Naive B cell (primary cell): ENCODE data around the gene SPATA7. TPM values are rescaled to one million over a fixed set of nuclear protein-coding genes. Genes with fewer than 3 reads are reported as not detected.
A peak's percentile ranks its signal among the peaks of the same experiment; 100 is the strongest.

Experiments used
- ATAC-seq, 2 donors: fragments of 150-1000 bp; cut with Tn5 transposase; 2 replicates each; pipeline ENCODE4 v1.10.0; 2021; ENCODE audit warnings: low read depth in 2 of 2, mild to moderate bottlenecking in 2 of 2, moderate library complexity in 2 of 2
- DNase-seq: peaks from one replicate; pipeline ENCODE4 v3.0.0; 2022
- H3K27ac Mint-ChIP-seq, 6 donors: one replicate each; pipeline ENCODE4 v1.8.0; 2020 to 2022; ENCODE audit warnings: mild to moderate bottlenecking in 6 of 6, mixed read lengths in 6 of 6, moderate library complexity in 5 of 6, inconsistent platforms in 2 of 6
- H3K27me3 Mint-ChIP-seq, 3 donors: one replicate each; pipeline ENCODE4 v1.8.0; 2021 to 2022; ENCODE audit warnings: mixed read lengths in 3 of 3, mild to moderate bottlenecking in 1 of 3
- H3K36me3 Mint-ChIP-seq, 2 donors: one replicate each; pipeline ENCODE4 v1.8.0; 2020 to 2022; ENCODE audit warnings: mixed read lengths in 2 of 2, inconsistent platforms in 1 of 2, mild to moderate bottlenecking in 1 of 2
- H3K4me1 Mint-ChIP-seq, 3 donors: one replicate each; pipeline ENCODE4 v1.8.0; 2020 to 2022; ENCODE audit warnings: mixed read lengths in 3 of 3, inconsistent platforms in 1 of 3, mild to moderate bottlenecking in 1 of 3, moderate library complexity in 1 of 3
- H3K4me3 Mint-ChIP-seq, 8 donors: one replicate each; pipeline ENCODE4 v1.8.0; 2020 to 2022; ENCODE audit warnings: mild to moderate bottlenecking in 8 of 8, mixed read lengths in 8 of 8, moderate library complexity in 8 of 8, inconsistent platforms in 2 of 8
- H3K9me3 Mint-ChIP-seq, 7 donors: one replicate each; pipeline ENCODE4 v1.8.0; 2020 to 2022; ENCODE audit warnings: mixed read lengths in 7 of 7, mild to moderate bottlenecking in 5 of 7, inconsistent platforms in 2 of 7, moderate library complexity in 1 of 7
- polyA plus RNA-seq, 6 donors: library from polyadenylated mRNA; unstranded; fragments of 300-500 nt; fragmentation: Illumina TruSeq; gene quantifications; one replicate each; pipeline ENCODE4 v1.2.3, GENCODE V29; 2021; ENCODE audit warnings: low read depth in 6 of 6

Gene SPATA7, protein sequence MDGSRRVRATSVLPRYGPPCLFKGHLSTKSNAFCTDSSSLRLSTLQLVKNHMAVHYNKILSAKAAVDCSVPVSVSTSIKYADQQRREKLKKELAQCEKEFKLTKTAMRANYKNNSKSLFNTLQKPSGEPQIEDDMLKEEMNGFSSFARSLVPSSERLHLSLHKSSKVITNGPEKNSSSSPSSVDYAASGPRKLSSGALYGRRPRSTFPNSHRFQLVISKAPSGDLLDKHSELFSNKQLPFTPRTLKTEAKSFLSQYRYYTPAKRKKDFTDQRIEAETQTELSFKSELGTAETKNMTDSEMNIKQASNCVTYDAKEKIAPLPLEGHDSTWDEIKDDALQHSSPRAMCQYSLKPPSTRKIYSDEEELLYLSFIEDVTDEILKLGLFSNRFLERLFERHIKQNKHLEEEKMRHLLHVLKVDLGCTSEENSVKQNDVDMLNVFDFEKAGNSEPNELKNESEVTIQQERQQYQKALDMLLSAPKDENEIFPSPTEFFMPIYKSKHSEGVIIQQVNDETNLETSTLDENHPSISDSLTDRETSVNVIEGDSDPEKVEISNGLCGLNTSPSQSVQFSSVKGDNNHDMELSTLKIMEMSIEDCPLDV
- 1 to 10 TPM; 1.8 to 3.6 (median 2.2) TPM for polyA plus RNA-seq

DNA sequence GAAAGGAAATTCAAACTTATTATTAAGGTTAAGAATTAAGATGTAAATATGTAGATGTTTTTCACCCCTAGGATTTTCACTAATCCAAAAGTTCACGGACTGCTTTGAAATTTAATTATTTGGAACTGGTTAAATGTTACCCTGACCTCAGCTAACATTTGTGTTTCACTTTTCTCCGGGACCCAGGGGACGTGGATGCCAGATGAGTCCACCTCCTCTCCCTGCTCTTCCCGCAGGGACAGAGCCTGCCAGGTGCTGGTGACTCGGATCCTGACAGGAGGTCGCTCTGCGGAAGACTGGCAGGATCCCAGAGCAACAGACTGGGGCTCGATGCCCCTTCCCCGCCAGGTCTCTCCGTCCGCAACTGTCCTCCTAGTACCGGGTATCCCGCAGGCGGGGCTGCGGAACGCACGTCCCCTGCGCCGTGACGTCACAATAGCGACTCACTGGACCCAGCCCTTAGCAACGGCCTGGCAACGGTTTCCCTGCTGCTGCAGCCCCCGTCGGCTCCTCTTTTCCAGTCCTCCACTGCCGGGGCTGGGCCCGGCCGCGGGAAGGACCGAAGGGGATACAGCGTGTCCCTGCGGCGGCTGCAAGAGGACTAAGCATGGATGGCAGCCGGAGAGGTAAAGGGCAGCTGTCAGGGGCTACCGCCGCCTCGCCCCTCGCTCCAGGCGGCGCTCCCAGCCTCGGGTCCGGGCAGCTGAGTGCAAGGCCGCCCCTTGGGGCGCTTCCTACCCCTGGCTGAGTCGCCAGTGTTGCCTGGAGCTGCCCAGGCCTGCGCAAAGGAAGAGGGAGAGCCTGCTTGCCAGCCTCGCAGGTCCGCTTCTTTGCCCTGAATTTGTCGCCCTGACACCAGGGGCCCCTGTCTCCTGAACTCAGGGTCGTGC lies at the start of gene SPATA7:
SPATA7 (plus strand) TSS at position 446 of the 890 bp plus-strand sequence; CDS start at position 608, 162 bp downstream.
- peaks cover 6 to 17% (median 8%) of the 10 kb centered on the region in 3 donors for H3K4me1 Mint-ChIP-seq
- peak; percentile 91 to 93 for ATAC-seq
- DNase-seq: peak; percentile 59
- H3K4me3 Mint-ChIP-seq: peak within 1 kb of the TSS; percentile 94 to 97 (median 96)
- H3K27ac Mint-ChIP-seq: peak within 1 kb of the TSS; percentile 76 to 98 (median 90)
- no peaks in the 10 kb centered on the region for H3K9me3 Mint-ChIP-seq
- H3K36me3 Mint-ChIP-seq: no peaks in the 10 kb centered on the region
- peaks cover 0 to 6% (median 0%) of the 10 kb centered on the region in 3 donors for H3K27me3 Mint-ChIP-seq

DNA sequence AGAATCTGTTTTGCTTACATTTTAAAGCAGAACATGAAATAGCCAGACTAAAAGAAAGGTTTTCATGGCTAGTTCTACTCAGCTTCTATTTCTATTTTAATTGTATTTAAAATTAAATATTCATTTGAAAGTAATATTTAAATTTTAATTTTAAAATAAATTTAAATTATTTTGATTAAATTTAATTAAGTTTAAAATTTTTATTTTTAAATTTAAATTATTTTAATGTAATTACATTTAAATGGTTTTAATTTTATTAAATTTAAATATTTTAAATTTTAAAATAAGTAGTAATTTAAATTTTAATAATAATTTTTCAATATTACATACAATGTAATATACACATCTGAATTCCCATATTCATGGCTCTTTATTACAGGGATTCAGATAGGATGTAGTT lies 45.1 kb upstream of the SPATA7 start:
- H3K27ac Mint-ChIP-seq: no peak overlapping the region
- no peak overlapping the region for H3K4me3 Mint-ChIP-seq
- H3K9me3 Mint-ChIP-seq: peaks cover 0 to 8% (median 0%) of the 10 kb centered on the region in 7 donors
- H3K27me3 Mint-ChIP-seq: peaks cover 29 to 52% (median 40%) of the 10 kb centered on the region in 3 donors
- ATAC-seq (no peak), DNase-seq (no peak)
- H3K36me3 Mint-ChIP-seq: peaks cover 0 to 12% of the 10 kb centered on the region in 2 donors
- H3K4me1 Mint-ChIP-seq: no peaks in the 10 kb centered on the region

DNA sequence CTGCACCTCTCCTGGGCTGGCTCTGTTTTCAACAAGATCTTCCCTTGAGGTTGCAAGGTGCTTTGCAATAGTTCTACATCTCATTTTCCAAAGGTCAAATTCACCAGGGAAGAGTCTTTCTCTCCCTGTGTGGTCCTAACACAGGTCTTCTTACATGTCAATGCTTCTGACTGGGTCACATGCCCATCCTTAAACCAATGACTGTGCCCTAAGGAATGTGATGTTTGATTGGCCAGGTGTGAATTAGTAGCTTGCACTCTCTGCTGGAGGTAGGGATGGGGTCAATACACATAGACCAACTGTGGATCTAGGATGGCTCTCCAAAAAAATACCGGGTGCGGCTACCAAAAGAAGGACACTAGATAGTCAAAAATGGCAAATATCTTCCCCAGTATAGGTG lies 42.5 kb upstream of the SPATA7 start:
- Mint-ChIP-seq H3K9me3 (peaks cover 0 to 1% (median 0%) of the 10 kb centered on the region in 7 donors), H3K27me3 (peaks cover 15 to 29% (median 27%) of the 10 kb centered on the region in 3 donors), H3K36me3 (no peaks in the 10 kb centered on the region), H3K27ac (no peak overlapping the region), H3K4me1 (no peaks in the 10 kb centered on the region), H3K4me3 (no peak overlapping the region)
- ATAC-seq (no peak), DNase-seq (no peak)

DNA sequence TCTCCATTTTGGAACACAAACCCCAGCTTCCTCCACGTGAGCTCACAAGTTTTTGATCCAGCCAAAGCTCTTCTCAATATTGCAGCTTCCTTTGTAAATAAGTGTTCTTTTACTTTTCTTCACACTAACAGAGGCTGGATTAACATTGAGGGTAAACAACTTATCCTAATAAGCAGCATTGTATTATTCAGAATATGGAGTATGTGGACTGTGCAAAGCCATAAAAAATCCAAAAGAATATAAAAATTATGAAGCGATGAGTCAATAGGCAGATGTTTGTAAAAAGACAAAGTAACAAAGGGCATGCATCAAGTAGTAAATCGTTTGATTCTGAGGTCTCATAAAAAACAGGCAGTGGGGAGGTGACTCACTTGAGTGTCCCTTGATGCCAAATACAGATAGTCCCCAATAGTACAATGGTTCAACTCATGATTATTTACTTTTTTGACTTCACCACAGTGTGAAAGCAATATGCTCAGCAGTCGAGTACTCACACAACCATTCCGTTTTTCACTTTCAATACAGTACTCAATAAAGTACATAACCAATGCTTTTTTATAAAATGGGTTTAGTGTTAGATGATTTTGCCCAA lies 39.3 kb upstream of the SPATA7 start:
- no peak overlapping the region for H3K27ac Mint-ChIP-seq
- no peak for ATAC-seq

DNA sequence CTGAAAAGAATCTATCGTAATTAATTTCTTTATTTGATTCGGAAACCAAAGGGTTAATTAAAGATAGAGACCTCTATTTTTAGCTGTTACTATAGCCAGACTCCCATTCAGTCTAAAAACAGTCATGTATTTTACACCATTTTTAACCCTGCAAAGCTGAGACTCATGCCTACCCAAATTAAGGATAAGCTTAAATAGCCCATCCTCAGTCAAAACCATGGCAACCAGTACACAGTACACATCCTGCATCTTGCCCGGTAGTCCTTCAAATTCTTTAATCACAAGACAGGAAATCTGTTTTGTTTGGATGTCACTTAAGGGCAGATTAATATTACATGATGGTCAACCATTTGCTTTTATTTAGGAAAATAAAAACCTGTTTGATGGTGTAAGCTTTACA lies 36.9 kb upstream of the SPATA7 start:
- no peaks in the 10 kb centered on the region for H3K36me3 Mint-ChIP-seq
- H3K4me3 Mint-ChIP-seq: no peak overlapping the region
- ATAC-seq: no peak
- peaks cover 2 to 8% (median 6%) of the 10 kb centered on the region in 3 donors for H3K27me3 Mint-ChIP-seq
- H3K4me1 Mint-ChIP-seq: no peaks in the 10 kb centered on the region
- H3K27ac Mint-ChIP-seq: no peak overlapping the region
- H3K9me3 Mint-ChIP-seq: no peaks in the 10 kb centered on the region
- DNase-seq: no peak

More for the DNA sequence above, 39.3 kb upstream of the SPATA7 start:
- H3K36me3 Mint-ChIP-seq: no peaks in the 10 kb centered on the region
- H3K9me3 Mint-ChIP-seq: no peaks in the 10 kb centered on the region
- no peak overlapping the region for H3K4me3 Mint-ChIP-seq
- peaks cover 13 to 19% (median 19%) of the 10 kb centered on the region in 3 donors for H3K27me3 Mint-ChIP-seq
- no peaks in the 10 kb centered on the region for H3K4me1 Mint-ChIP-seq
- DNase-seq: no peak

DNA sequence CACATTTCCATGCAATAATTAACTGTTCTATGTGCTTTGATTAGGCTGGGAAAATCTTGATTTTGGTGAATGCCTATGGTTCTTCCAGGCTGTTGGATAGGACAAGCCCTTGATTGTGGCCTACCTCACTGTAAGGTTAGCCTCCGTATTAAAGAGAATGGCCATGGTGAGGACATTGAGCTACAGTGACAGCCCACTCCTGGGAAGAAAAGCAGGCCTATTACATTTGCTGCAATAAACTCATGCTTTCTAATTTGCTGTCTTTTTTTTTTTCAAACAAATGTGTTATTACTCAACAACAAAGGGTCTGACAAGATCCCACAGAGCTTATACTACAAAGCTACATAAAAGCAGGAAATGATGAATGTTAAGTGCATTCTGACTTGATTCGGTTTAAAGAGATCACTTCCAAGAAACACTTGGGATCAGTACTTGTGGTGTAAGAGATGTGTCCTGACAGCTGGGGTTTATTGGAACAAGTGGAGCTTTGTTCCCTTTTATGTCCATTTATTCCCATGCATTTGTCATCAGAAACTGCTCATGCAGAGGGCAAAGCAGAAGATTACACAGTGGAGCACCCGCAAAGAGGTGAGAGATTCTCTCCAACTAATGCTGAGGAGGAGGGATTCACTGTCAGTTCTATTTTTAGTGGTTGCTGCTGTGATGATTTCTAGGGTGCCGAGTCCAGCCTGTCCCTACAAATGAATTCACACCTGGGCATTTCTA lies 33.3 kb upstream of the SPATA7 start:
- Mint-ChIP-seq H3K4me3 (no peak overlapping the region), H3K4me1 (no peaks in the 10 kb centered on the region), H3K27me3 (peaks cover 0 to 8% (median 4%) of the 10 kb centered on the region in 3 donors), H3K36me3 (no peaks in the 10 kb centered on the region), H3K27ac (no peak overlapping the region), H3K9me3 (peaks cover 0 to 4% (median 0%) of the 10 kb centered on the region in 7 donors)
- ATAC-seq (no peak), DNase-seq (no peak)

DNA sequence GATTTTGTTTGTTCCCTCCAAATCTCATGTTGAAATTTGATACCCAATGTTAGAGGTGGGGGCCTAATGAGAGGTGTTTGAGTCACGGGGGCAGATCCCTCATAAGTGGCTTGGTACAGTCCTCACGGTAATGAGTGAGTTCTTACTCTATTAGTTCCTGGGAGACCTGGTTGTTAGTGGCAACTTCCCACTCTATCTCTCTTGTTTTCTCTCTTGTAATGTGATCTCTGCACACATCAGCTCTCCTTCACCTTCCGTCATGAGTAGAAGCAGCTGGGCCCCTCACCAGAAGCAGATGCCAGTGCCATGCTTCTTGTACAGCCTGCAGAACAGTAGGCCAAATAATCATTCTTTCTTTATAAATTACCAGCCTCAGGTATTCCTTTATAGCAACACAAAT lies 32.8 kb upstream of the SPATA7 start:
- Mint-ChIP-seq H3K9me3 (peaks cover 0 to 4% (median 0%) of the 10 kb centered on the region in 7 donors), H3K27me3 (peaks cover 0 to 9% (median 4%) of the 10 kb centered on the region in 3 donors), H3K36me3 (no peaks in the 10 kb centered on the region), H3K4me3 (no peak overlapping the region), H3K4me1 (no peaks in the 10 kb centered on the region), H3K27ac (no peak overlapping the region)
- DNase-seq (no peak), ATAC-seq (no peak)

DNA sequence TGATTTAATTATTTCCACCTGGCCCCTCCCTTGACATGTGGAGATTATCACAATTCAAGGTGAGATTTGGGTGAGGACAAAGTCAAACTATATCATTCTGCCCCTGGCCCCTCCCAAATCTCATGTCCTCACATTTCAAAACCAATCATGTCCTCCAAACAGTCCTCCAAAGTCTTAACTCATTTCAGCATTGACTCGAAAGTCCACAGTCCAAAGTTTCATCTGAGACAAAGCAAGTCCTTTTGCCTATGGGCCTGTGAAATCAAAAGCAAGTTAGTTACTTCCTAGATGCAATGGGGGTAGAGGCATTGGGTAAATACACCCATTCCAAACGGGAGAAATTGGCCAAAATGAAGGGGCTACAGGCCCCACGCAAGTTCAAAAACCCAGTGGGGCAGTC lies 31.1 kb upstream of the SPATA7 start:
- Mint-ChIP-seq H3K4me1 (no peaks in the 10 kb centered on the region), H3K27me3 (peaks cover 2 to 18% (median 4%) of the 10 kb centered on the region in 3 donors), H3K36me3 (no peaks in the 10 kb centered on the region), H3K4me3 (no peak overlapping the region), H3K27ac (peak overlapping the region in 1 of 6 donors; percentile 61), H3K9me3 (peaks cover 0 to 10% (median 2%) of the 10 kb centered on the region in 7 donors)
- no peak for DNase-seq
- no peak for ATAC-seq

DNA sequence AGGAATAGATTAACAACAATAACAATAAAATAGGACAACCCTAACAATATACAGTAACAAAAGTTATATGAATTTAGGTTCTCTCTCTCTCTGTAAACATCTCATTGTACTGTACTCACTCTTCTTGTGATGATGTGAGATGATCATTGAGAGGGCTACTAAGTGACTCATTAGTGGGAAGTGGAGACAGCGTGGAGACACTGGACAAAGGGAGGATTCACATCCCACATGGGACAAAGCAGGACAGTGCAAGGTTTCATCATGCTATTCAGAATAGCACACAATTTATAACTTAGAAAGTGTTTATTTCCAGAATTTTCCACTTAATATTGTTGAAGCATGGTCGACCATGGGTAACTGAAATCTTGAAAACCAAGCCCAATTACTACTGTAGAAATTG lies 26.0 kb upstream of the SPATA7 start:
- ATAC-seq (no peak), DNase-seq (no peak)
- Mint-ChIP-seq H3K9me3 (peaks cover 2 to 24% (median 9%) of the 10 kb centered on the region in 7 donors), H3K4me3 (no peak overlapping the region), H3K27me3 (peaks cover 5 to 29% (median 14%) of the 10 kb centered on the region in 3 donors), H3K36me3 (peaks cover 0 to 5% of the 10 kb centered on the region in 2 donors), H3K4me1 (no peaks in the 10 kb centered on the region), H3K27ac (no peak overlapping the region)

DNA sequence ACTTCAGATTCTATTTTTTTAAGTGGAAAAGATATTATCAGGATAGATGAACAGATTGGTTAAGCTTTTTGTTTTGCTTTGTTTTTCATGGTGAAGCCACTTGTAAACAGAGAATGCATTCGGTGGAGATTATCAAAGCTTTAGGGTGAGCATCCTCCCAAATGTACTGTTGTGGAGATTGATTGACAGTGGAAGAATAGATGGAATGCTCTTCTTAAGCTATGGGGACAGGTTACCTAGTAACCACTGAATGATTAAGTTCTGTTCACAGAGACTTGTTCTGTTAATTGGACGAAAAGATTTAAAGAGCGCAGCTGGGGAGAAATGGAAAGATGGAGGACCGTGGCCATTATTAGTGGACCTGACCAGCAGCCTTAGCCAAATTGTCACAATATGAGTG lies 21.8 kb upstream of the SPATA7 start:
- Mint-ChIP-seq H3K4me3 (no peak overlapping the region), H3K36me3 (peaks cover 0 to 5% of the 10 kb centered on the region in 2 donors), H3K4me1 (no peaks in the 10 kb centered on the region), H3K9me3 (peaks cover 6 to 28% (median 8%) of the 10 kb centered on the region in 7 donors), H3K27ac (no peak overlapping the region), H3K27me3 (peaks cover 15 to 23% (median 20%) of the 10 kb centered on the region in 3 donors)
- DNase-seq (no peak), ATAC-seq (no peak)

DNA sequence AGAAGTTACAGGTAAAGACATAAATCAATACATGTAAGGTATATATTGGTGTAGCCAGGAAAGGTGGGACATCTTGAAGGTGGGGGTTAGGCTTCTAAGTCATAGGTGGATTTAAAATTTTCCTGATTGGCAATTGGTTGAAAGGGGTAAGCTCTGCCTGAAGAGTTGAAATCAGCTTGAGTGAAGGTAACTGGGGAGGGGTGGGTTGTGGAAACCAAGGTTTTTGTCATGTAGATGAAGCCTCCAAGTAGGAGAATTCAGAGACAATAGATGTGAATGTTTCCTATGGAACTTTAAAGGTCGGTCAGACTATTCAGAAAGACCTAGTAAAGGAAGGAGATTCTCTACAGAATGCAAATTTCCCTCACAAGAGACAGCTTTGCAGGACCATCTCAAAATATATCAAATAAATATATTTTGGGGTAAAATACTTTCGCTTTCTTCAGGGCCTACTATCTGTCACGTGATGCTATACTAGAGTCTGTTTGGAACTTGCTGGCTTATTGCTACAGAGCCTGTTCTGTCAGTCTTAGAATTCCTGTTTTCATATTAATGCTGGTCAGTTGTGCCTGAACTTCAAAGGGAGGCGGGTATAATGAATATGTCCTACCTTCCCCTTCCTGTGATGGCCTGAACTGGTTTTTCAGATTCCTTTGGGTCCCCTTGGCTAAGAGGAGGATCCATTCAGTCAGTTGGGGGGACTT lies 20.6 kb upstream of the SPATA7 start:
- DNase-seq (no peak), ATAC-seq (no peak)
- Mint-ChIP-seq H3K27me3 (peaks cover 20 to 27% (median 21%) of the 10 kb centered on the region in 3 donors), H3K27ac (no peak overlapping the region), H3K4me1 (no peaks in the 10 kb centered on the region), H3K9me3 (peaks cover 3 to 23% (median 7%) of the 10 kb centered on the region in 7 donors), H3K4me3 (no peak overlapping the region), H3K36me3 (peaks cover 0 to 5% of the 10 kb centered on the region in 2 donors)

DNA sequence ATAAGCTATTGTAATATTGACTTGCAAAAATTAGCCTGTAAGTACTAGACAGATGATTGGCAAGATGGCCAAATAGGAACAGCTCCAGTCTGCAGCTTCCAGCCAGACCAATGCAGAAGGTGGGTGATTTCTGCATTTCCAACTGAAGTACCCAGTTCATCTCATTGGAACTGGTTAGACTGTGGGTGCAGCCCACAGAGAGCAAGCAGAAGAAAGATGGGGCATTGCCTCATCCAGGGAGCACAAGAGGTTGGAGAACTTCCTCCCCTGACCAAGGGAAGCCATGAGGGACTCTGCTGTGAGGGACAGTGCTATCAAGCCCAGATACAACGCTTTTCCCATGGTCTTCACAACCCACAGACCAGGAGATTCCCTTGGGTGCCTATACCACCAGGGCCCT lies 16.0 kb upstream of the SPATA7 start:
- Mint-ChIP-seq H3K4me1 (no peaks in the 10 kb centered on the region), H3K27me3 (peaks cover 32 to 66% (median 33%) of the 10 kb centered on the region in 3 donors)
- no peak for ATAC-seq

More for the DNA sequence above, 16.0 kb upstream of the SPATA7 start:
- Mint-ChIP-seq H3K27ac (no peak overlapping the region), H3K36me3 (no peaks in the 10 kb centered on the region), H3K4me3 (no peak overlapping the region), H3K9me3 (peaks cover 0 to 13% (median 8%) of the 10 kb centered on the region in 7 donors)
- no peak for DNase-seq
